ENCODE results near the gene ATP6V0C. TPM values are rescaled to one million over a fixed set of nuclear protein-coding genes. Genes with fewer than 3 reads are reported as not detected.

The ATP6V0C gene
- total and polyA plus RNA-seq, 2 of the 8 experiments (the other 6 are each of a cell fraction or from before 2014, with no cell fraction given), result 125 to 176 TPM

GRCh38 chr16:2498531-2499253 lies 15.1 kb upstream of the ATP6V0C start (continued):
- TF ChIP-seq JUN (IDR thresholded peaks at IDR 0.05; ENCODE audit: low read depth, low read length) (no peak), EGR1 (IDR thresholded peaks at IDR 0.05; ENCODE audit: borderline replicate concordance, low read depth, low read length) (no peak), NANOG (IDR thresholded peaks at IDR 0.05; ENCODE audit: insufficient read depth, low read depth, low read length, poor library complexity, severe bottlenecking) (no peak)

All from H1 (cell line).